EH (cell line): ENCODE results near the gene PTPRJ.

Experiments used
- DNase-seq: peaks from one replicate; pipeline ENCODE4 v3.0.0-alpha.2; 2015; ENCODE audit warnings: low read depth

The PTPRJ gene

DNA sequence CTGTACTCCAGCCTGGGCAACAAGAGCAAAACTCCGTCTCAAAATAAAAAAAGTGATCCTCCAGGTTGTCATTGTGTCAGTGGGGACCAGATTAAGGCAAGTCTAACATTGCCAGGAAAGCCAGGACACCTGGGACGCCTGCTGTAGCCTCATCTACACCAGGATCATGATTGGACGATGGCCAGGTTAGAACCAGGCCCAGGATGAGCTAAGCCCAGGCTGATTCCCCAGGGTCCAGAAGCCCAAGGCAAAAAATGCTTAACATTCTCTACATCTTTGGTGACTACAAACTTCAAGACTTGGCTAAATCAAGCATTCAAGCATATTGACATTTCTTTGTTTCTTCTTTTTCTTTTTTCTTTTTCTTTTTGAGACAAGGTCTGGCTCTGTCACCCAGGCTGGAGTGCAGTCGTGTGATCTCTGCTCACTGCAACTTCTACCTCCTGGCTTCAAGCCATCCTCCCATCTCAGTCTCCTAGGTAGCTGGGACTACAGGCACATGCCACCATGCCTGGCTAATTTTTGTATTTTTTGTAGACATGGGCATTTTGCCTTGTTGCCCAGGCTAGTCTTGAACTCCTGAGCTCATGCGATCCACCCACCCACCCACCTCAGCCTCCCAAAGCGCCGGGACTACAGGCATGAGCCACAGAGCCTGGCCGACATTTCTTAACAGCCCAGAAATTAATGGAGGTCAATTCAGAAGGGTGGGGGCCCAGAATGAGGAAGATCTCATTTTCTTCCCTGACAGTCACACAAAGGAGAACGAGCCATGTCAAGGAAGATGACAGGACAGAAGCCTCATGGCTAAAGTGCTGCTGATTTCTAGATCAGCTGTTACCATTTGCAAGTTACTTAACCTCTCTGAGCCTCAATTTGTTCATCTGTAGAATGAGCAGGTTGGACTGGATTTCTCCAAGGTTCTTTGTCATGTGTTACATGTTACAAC, 12.5 kb upstream of the PTPRJ start:
- peak; percentile 78 for DNase-seq

DNA sequence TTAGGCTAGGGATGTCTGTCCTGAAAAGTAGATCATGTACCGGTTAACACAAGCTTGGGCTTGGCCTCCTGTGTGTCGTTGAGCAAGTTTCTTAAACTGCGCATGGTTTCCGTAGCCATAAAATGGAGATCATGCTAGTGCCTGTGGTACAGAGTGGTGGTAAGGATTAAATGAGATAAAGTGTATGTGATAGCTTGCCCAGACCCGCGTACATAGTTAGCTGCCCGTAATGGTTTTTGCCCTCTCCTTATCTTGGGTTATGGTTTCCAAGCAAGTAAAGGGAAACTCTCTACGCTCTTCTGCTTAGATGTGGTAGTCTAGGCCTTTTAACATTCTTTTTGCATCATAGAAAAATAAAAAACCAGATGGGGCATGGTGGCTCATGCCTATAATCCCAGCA, 11.0 kb upstream of the PTPRJ start:
- DNase-seq, result no peak

DNA sequence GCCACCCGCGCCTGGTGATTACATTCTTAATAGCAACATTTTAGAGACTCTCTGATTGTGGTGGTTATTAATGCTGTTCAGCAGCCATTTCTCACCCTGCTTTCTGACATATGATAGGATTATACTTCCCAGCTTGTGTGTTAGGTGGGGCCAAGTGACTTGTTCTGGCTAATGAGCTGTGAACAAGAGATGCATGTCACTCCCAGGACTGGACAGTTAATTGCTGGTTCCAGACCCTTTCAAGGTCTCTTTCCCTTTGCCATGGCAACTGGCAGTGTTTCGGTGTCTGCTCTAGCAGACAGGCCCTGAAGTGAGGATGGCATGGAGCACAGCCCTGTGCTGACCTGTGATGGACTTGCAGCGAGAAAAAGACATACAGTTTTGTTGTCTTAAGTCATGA, 8.9 kb upstream of the PTPRJ start:
- DNase-seq, result no peak

DNA sequence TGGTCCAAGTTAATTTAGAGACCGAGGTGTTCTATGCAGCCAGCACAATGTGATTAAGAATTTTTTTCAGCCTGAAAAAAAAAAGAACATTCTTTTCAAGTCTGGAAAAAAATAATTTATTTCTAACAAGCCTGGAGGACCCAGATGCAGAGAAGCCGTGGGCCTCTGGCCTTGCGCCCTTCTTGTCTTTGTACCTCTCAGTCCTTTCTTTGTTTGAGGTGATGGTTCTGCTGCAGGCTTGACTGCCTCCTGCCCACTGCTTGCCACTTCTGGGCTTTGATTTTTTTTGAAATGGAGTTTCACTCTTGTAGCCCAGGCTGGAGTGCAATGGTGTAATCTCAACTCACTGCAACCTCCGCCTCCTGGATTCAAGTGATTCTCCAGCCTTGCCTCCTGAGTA, 7.2 kb upstream of the PTPRJ start:
- DNase-seq, result no peak

DNA sequence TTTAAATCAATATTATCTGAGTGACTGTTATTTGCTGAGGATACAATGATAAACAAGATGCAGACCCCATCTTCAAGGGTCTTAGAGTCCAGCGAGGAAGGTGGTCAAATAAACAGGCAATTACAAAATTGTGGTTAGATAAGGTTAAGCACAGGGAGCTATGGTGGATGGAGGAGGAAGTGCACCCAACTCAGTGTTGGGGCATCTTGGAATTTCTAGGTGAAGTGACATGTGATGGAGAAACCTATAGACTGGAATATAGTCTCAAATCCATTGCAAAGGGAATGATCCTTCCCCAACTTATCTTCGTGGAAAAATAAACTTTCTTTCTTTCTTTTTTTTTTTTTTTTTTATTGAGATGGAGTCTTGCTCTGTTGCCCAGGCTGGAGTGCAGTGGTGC, 3.4 kb upstream of the PTPRJ start:
- no peak for DNase-seq

DNA sequence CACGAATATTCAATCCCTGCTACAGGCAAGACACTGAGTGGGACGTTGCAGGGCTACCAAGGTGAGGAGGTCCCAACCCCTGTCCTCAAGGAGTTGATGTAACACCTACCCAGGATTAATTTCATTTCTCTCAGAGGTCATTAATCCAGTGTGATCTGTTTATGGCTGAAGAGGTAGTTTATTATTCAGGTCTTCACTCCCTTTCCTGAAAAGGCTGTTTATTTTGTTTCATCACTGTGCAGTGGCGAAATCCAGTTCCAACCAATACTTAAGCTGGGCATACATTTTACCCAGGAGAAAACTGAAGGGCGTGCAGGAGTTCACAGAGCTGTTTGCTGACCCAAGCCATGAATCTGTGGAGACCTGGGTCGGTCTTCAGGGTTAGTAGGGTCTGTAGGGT, 2.7 kb upstream of the PTPRJ start:
- DNase-seq, result no peak

DNA sequence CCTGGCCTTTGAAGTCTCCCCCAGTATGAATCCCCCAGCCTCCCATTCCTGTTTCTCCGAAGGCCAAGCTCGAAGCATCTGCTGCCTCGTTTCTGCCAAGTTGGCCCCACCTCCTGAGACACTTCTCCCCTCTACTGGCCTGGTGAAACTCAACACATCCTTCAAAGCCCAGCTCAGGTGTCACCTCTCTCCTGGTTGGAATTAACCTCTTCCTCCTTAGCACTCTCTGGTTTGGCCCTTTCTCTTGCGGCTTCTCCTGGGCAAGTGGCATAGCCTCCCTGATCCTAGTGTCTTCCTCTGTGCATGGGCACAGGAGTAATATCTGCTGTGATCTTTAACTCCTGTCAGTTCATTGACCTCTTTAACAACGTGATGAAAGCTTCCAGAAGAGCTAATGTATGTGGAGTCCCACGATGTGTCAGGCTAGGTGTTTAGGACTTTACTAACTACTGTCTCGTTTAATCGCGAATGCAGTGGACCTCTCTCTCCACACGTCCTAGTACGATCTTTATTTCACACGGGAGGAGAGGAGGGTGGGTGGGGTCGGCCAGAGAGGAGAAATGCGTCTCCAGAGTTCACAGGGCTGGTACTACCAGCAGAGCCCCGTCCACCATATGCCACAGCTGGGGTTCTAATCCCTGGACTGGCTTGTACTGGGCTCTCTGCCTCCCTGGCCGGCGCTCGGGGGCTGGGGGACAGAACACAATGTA, 826 bp upstream of the PTPRJ start:
- DNase-seq, result no peak

DNA sequence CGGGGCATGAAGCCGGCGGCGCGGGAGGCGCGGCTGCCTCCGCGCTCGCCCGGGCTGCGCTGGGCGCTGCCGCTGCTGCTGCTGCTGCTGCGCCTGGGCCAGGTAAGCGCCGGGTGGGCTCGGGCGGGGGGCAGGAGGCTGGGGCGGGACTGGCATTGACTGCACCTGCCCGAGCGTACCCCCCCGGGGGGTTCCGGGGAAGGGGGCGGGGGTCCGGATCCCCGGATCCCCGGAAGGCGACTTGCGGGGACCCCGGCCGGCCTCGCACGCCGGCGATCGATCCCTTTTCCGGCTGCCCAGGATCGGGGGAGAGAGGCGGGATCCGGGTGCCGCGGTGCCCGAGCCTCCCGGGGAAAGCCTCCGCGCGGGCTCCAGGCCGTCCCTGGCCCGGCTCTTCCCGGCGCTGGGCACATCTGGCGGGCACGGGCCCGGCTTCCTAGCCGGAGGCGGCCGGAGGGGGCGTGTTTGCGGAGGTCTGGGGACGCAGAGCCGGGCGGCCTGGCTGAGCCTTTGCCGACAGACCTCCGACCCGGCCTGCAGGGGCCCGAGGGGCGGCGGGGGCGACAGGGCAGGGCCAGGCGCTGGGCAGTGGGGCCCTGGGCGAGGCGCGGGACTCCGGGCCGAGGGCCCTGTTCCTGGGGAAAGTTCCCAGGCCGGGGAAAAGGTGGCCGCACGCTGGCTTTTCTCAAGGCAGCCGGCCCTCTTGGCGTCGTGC, 705 bp downstream of the PTPRJ start:
- peak; percentile 62 for DNase-seq

DNA sequence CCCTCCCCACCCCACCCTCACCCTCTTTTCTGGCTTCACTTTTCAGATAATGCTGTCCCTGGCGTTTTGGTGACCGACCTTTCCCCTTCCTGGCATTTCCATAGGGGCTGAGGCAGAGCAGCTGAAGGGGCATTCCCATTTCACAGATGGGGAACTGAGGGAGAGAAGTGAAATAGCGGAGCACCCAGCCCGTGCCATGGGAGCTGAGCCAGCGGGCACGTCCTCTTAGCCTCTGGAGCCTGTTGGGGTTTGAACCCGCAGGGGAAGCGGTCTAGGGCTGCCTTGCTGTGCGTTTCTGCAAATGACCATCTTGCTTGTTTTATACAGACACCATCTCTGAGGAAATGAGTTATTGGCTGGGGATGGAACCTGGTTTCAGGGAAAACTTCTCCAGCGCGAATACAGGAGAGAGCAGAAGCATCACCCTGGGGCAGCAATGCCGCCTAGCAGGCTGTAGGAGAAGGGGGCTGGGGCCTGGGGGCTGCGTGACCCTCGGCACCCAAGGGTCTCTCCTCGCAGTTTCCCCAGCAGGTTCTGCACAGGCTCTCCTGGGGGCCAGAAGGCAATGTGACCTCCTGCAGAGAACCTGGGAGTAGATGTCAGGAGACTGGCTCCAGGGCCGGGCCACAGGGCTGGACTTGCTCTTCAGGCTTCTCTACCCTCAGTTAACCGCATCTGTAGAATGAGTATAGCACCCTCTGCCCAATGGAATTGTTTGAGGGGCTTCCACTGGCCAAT, 1.5 kb downstream of the PTPRJ start:
- no peak for DNase-seq

DNA sequence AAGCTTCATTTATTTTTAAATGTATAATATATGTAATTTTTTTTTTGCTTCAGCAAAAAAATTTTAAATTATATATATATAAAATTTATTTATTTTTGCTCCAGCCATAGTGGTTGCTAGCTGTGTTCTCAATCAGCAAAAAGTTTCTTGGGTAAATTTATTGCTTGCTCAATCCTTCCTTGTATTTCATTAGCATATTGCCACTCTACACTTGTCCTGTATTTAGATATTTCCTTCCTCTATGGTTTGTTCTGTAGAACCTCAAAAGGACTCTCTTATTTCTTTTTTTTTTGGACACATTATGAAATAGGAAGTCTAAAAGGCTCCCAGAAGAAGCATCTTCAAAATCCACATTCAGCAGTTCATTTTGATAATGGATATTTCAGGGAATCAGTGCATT, 2.3 kb downstream of the PTPRJ start:
- no peak for DNase-seq

DNA sequence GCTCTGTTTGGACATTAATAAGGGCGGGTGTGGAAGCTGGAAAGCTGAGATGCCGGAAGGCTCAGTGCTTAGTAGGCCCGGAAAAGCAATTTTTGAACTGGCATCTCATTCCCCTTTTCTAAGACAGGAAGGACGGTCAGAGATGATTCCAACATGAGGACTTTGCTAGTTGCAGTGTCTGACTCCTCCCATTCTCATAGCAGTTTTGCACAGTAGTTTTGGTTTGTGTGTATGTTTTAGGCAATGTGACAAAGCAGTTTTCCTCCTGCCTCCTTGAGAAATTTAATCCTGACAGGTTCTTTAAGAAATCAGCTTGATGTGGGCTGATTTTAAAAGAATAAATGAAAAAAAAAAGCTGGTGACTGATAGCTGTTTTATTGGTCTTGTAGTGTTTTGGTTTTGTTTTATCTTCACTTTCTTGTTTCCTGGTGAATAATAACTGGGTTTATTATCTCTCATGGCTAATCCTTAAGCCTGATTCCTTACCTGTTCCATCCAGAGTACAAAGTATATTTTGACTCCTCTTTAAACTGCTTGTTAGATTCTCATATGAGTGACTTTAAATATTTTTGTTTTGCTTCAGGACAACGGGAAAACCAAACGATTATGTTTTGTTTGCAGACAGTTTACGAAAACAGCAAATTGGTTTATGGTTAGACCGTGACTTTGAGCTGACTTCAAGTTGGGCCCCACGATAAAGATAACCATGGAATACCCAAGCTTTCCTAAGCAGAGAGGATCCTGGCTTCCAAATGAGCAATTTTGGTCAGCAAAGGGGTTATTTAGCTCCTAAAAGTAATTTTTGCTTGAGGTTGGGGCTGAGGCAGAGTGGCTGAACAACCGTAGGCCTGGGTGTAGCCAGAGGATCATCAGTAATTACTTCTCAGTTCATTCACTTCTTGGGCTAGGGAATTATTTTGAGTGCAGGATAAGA, 3.4 kb downstream of the PTPRJ start:
- peak; percentile 71 for DNase-seq

DNA sequence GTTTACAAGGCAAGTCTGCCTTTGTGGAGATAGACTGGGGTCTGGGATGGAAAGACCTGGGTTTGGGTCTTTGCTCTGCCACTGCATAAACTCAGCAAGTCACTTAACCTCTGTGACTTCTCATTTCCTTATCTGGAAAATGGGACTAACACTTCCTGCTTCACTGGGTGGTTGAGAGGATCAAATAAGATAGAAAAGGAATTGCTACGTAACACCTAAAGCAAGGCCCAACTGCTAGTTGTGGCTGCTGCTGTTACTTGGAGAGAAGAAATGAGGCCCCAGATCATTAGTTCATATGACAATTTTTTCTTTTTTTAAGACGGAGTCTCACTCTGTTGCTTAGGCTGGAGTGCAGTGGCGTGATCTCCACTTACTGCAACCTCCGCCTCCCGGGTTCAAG, 5.9 kb downstream of the PTPRJ start:
- no peak for DNase-seq

DNA sequence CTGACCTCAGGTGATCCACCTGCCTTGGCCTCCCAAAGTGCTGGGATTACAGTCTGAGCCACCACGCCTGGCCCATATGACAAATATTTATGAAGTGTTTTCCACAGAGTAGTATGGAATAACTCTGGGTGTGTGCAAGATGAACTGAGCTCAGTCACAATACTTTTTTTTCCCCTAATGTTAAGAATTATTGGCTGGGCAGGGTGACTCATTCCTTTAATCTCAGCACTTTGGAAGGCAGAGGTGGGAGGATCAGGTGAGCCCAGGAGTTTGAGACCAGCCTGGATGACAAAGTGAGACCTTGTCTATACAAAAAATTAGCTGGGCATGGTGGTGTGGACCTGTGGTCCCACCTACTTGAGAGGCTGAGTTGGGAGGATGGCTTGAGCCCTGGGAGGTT, 6.4 kb downstream of the PTPRJ start:
- no peak for DNase-seq

DNA sequence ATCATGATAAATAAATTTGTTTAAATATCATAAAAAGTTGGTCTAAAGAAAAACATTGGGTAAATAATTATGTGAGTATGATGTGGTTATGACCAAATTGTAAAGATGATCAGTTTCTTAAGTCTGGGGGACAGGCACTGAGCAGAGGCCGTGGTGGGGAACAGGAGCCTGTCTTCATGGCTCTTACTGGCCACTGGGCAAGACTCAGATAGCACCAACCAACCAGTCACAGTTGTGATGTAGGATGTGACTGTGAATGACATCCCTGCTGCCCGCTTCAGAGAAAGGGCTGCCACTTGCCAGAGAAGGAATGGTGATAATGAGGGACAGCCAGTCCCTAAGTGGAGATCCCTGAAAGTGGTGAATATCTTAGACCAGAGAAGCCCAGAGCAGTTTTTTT, 7.0 kb downstream of the PTPRJ start:
- no peak for DNase-seq

DNA sequence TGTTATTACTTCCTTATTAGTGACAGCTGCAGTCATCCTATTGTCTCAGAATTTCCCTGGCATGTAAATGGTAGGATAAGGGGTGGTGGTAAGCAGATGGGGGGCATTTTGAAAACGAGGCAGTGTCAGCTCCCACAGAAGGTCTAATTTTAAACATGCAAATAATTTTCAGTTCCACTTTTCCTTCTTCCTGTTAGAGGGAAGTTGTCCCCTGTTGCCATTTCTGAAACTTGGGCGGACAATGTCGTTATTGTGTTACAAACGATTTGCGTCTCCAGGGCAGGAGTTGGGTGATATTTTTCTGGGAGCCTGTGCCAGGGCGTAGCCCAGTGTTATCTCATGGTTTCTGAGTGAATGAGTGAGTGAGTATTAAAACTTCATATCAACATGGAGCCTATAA, 7.4 kb downstream of the PTPRJ start:
- DNase-seq, result no peak

DNA sequence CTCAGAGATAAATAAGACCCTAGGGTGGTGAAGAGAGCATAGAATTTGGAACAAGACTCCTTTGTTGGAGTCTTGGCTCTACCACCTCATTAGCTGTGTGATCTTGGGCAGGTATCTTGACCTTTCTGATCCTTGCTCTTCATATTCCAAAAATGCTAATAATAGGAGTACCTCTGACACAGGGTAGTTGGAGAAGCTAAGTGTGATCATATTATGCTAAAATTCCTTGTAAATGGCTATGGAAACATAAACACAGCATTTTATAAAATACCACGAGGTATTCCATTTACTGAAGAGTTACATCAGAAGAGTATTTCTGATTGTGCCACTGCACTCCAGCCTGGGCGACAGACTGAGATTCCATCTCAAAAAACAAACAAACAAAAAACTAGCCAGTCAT, 9.4 kb downstream of the PTPRJ start:
- peak; percentile 49 for DNase-seq

DNA sequence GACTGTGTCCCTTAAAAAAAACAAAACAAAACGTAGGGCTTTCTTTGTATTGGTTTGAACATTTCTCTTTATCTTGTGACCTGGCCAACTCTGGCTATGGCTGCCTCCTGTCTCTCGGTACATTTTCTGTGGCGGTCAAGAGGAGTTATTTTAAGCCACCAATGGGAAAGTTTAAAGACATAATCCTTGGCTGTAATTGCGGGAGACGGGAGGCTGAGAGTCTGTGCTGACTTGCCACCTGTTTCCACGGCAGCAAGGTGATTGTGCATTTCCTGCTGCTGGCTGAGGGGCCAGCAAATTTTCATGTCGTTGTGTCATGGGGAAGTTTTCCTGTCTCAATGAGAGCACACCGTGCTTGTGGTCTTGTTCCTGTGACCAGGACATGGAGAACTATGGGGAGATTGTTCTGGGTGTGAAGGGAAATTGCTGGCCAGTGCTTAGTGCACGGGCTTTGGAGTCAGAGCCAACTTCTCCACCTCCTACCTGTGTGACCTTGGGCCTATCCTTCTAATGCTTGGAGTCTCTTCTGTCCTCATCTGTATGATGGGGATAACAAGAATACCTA, 11.0 kb downstream of the PTPRJ start:
- DNase-seq, result no peak

DNA sequence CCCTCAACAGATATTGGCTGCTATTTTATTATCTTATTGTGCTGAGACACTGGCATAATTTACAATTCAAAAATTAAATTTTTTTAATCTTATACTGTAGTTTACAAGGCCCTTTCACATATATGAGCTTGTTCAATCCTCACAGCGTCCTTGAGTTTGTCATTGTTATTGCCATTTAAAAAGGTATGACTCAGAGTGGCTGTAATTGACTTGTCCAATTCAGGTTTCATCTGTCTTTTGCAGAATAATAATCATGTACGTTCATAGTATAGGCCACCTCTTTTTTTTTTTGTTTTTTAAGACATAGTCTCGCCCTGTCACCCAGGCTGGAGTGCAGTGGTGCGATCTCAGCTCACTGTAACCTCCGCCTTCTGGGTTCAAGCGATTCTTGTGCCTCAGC, 11.5 kb downstream of the PTPRJ start:
- DNase-seq, result no peak

DNA sequence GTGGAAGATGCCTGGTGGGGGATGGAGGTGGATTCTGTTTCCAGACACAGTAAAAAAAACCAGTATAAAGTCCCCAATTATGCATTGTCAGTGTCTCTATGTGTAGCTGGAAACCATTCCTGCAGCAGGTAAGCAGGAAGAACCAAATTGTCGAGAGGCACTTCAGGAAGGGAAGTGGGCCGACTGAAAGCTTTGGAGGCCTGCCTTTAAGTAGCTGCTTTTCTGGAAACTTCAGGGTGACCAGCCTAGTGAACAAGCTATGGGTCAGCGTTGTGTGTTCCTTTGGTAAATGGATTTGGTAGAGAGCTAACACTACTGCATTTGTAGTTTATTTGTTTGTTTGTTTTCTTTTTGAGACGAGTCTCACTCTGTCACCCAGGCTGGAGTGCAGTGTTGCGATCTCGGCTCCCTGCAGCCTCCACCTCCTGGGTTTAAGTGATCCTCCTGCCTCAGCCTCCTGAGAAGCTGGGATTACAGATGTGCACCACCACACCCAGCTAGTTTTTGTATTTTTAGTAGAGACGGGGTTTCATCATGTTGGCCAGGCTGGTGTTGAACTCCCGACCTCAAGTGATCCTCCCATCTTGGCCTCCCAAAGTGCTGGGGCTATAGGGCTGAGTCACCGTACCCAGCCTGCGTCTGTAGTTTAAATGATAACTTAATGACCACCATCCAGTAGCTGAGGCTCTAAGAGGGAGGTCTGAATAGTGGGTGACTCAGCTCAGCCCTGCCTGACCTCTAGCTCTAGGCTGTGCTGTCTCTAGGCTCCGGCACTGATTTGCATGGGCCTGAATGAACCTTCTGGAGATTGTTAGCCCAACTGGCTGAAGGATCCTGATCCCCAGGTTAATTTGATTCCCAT, 12.8 kb downstream of the PTPRJ start:
- peak; percentile 91 for DNase-seq

DNA sequence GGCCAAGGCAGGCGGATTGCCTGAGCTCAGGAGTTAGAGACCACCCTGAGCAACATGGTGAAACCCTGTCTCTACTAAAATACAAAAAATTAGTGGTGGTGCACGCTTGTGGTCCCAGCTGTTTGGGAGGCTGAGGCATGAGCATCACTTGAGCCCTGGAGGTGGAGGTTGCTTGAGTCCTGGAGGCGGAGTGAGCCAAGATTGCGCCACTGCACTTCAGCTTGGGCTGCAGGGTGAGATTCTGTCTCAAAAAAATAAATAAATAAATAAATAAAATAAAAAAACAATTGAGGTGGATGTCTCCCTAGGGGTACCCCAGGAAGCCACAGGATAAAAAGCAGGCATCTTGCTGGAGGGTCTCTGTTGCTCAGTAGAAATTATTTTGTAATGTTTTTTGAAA, 14.1 kb downstream of the PTPRJ start:
- DNase-seq, result no peak
